ENCODE data around the gene THBD. TPM values are rescaled to one million over a fixed set of nuclear protein-coding genes. Genes with fewer than 3 reads are reported as not detected.

THBD gene
- total and polyA plus RNA-seq, 2 donors, result 1.6 to 16.8 TPM

- H3K36me3 ChIP-seq (ENCODE audit: control insufficient read depth in 2 of 2, insufficient read depth in 2 of 2, low read length in 1 of 2), result no peaks in the 10 kb centered on the region
- 98% methylated on average over 11 of the region's 11 CpGs for WGBS
Measured at GRCh38 chr20:23018941-23019340, 30.5 kb downstream of the THBD start.

GRCh38 chr20:23018432-23018831, 31.0 kb downstream of the THBD start:
- Histone ChIP-seq H3K9me3 (ENCODE audit: control insufficient read depth in 2 of 2, insufficient read depth in 1 of 2, low read length in 1 of 2) (no peaks in the 10 kb centered on the region), H3K4me1 (ENCODE audit: control insufficient read depth in 2 of 2, insufficient read depth in 2 of 2, low read length in 2 of 2) (peaks cover 5 to 16% of the 10 kb centered on the region in 2 donors), H3K27ac (ENCODE audit: low read depth in 1 of 2, low read length in 1 of 2) (no peak overlapping the region), H3K36me3 (ENCODE audit: control insufficient read depth in 2 of 2, insufficient read depth in 2 of 2, low read length in 1 of 2) (no peaks in the 10 kb centered on the region), H3K27me3 (ENCODE audit: control insufficient read depth in 2 of 2, insufficient read depth in 1 of 2, low read length in 1 of 2) (no peaks in the 10 kb centered on the region), H3K4me3 (ENCODE audit: low read length in 2 of 2) (no peak overlapping the region)
- DNase-seq (ENCODE audit: low read depth in 6 of 9, low spot score in 9 of 9), result no peak

More at GRCh38 chr20:23018941-23019340, 30.5 kb downstream of the THBD start:
- H3K27ac ChIP-seq (ENCODE audit: low read depth in 1 of 2, low read length in 1 of 2), result no peak overlapping the region
- peaks cover 5 to 16% of the 10 kb centered on the region in 2 donors for H3K4me1 ChIP-seq (ENCODE audit: control insufficient read depth in 2 of 2, insufficient read depth in 2 of 2, low read length in 2 of 2)
- H3K27me3 ChIP-seq (ENCODE audit: control insufficient read depth in 2 of 2, insufficient read depth in 1 of 2, low read length in 1 of 2), result no peaks in the 10 kb centered on the region
- no peak overlapping the region for H3K4me3 ChIP-seq (ENCODE audit: low read length in 2 of 2)
- DNase-seq (ENCODE audit: low read depth in 6 of 9, low spot score in 9 of 9), result no peak
- H3K9me3 ChIP-seq (ENCODE audit: control insufficient read depth in 2 of 2, insufficient read depth in 1 of 2, low read length in 1 of 2), result no peaks in the 10 kb centered on the region

GRCh38 chr20:23017516-23017915, 32.0 kb downstream of the THBD start:
- Histone ChIP-seq H3K27ac (ENCODE audit: low read depth in 1 of 2, low read length in 1 of 2) (no peak overlapping the region), H3K4me3 (ENCODE audit: low read length in 2 of 2) (no peak overlapping the region), H3K27me3 (ENCODE audit: control insufficient read depth in 2 of 2, insufficient read depth in 1 of 2, low read length in 1 of 2) (no peaks in the 10 kb centered on the region), H3K36me3 (ENCODE audit: control insufficient read depth in 2 of 2, insufficient read depth in 2 of 2, low read length in 1 of 2) (no peaks in the 10 kb centered on the region), H3K4me1 (ENCODE audit: control insufficient read depth in 2 of 2, insufficient read depth in 2 of 2, low read length in 2 of 2) (peaks cover 5 to 16% of the 10 kb centered on the region in 2 donors), H3K9me3 (ENCODE audit: control insufficient read depth in 2 of 2, insufficient read depth in 1 of 2, low read length in 1 of 2) (no peaks in the 10 kb centered on the region)
- peak; percentile 17 to 61 (median 25) for DNase-seq (ENCODE audit: low read depth in 6 of 9, low spot score in 9 of 9)
- WGBS, result 53% methylated on average over 2 of the region's 2 CpGs

GRCh38 chr20:23013429-23013828, 36.0 kb downstream of the THBD start:
- Histone ChIP-seq H3K36me3 (ENCODE audit: control insufficient read depth in 2 of 2, insufficient read depth in 2 of 2, low read length in 1 of 2) (no peaks in the 10 kb centered on the region), H3K4me1 (ENCODE audit: control insufficient read depth in 2 of 2, insufficient read depth in 2 of 2, low read length in 2 of 2) (peaks cover 5 to 16% of the 10 kb centered on the region in 2 donors), H3K27ac (ENCODE audit: low read depth in 1 of 2, low read length in 1 of 2) (no peak overlapping the region), H3K27me3 (ENCODE audit: control insufficient read depth in 2 of 2, insufficient read depth in 1 of 2, low read length in 1 of 2) (no peaks in the 10 kb centered on the region), H3K4me3 (ENCODE audit: low read length in 2 of 2) (no peak overlapping the region), H3K9me3 (ENCODE audit: control insufficient read depth in 2 of 2, insufficient read depth in 1 of 2, low read length in 1 of 2) (no peaks in the 10 kb centered on the region)
- WGBS, result 89% methylated on average over 5 of the region's 5 CpGs
- DNase-seq (ENCODE audit: low read depth in 6 of 9, low spot score in 9 of 9), result no peak

- WGBS, result 96% methylated on average over 11 of the region's 11 CpGs
- Histone ChIP-seq H3K27me3 (ENCODE audit: control insufficient read depth in 2 of 2, insufficient read depth in 1 of 2, low read length in 1 of 2) (no peaks in the 10 kb centered on the region), H3K4me3 (ENCODE audit: low read length in 2 of 2) (no peak overlapping the region), H3K36me3 (ENCODE audit: control insufficient read depth in 2 of 2, insufficient read depth in 2 of 2, low read length in 1 of 2) (no peaks in the 10 kb centered on the region), H3K4me1 (ENCODE audit: control insufficient read depth in 2 of 2, insufficient read depth in 2 of 2, low read length in 2 of 2) (peaks cover 0 to 4% of the 10 kb centered on the region in 2 donors), H3K9me3 (ENCODE audit: control insufficient read depth in 2 of 2, insufficient read depth in 1 of 2, low read length in 1 of 2) (no peaks in the 10 kb centered on the region), H3K27ac (ENCODE audit: low read depth in 1 of 2, low read length in 1 of 2) (no peak overlapping the region)
- DNase-seq (ENCODE audit: low read depth in 6 of 9, low spot score in 9 of 9), result no peak
Measured at GRCh38 chr20:23011008-23011721, 38.3 kb downstream of the THBD start.

- WGBS, result 77% methylated on average over 5 of the region's 5 CpGs
- Histone ChIP-seq H3K27ac (ENCODE audit: low read depth in 1 of 2, low read length in 1 of 2) (no peak overlapping the region), H3K9me3 (ENCODE audit: control insufficient read depth in 2 of 2, insufficient read depth in 1 of 2, low read length in 1 of 2) (no peaks in the 10 kb centered on the region), H3K4me1 (ENCODE audit: control insufficient read depth in 2 of 2, insufficient read depth in 2 of 2, low read length in 2 of 2) (no peaks in the 10 kb centered on the region), H3K36me3 (ENCODE audit: control insufficient read depth in 2 of 2, insufficient read depth in 2 of 2, low read length in 1 of 2) (no peaks in the 10 kb centered on the region), H3K4me3 (ENCODE audit: low read length in 2 of 2) (no peak overlapping the region), H3K27me3 (ENCODE audit: control insufficient read depth in 2 of 2, insufficient read depth in 1 of 2, low read length in 1 of 2) (no peaks in the 10 kb centered on the region)
- no peak for DNase-seq (ENCODE audit: low read depth in 6 of 9, low spot score in 9 of 9)
Measured at GRCh38 chr20:23010096-23010495, 39.4 kb downstream of the THBD start.

- Histone ChIP-seq H3K4me3 (ENCODE audit: low read length in 2 of 2) (no peak overlapping the region), H3K27ac (ENCODE audit: low read depth in 1 of 2, low read length in 1 of 2) (no peak overlapping the region), H3K9me3 (ENCODE audit: control insufficient read depth in 2 of 2, insufficient read depth in 1 of 2, low read length in 1 of 2) (no peaks in the 10 kb centered on the region), H3K27me3 (ENCODE audit: control insufficient read depth in 2 of 2, insufficient read depth in 1 of 2, low read length in 1 of 2) (no peaks in the 10 kb centered on the region), H3K36me3 (ENCODE audit: control insufficient read depth in 2 of 2, insufficient read depth in 2 of 2, low read length in 1 of 2) (no peaks in the 10 kb centered on the region), H3K4me1 (ENCODE audit: control insufficient read depth in 2 of 2, insufficient read depth in 2 of 2, low read length in 2 of 2) (no peaks in the 10 kb centered on the region)
- 58% methylated on average over 3 of the region's 3 CpGs for WGBS
- DNase-seq (ENCODE audit: low read depth in 6 of 9, low spot score in 9 of 9), result no peak
Measured at GRCh38 chr20:23009636-23010035, 39.8 kb downstream of the THBD start.

- H3K4me1 ChIP-seq (ENCODE audit: control insufficient read depth in 2 of 2, insufficient read depth in 2 of 2, low read length in 2 of 2), result no peaks in the 10 kb centered on the region
- H3K27me3 ChIP-seq (ENCODE audit: control insufficient read depth in 2 of 2, insufficient read depth in 1 of 2, low read length in 1 of 2), result no peaks in the 10 kb centered on the region
- 97% methylated on average over 2 of the region's 2 CpGs for WGBS
- H3K36me3 ChIP-seq (ENCODE audit: control insufficient read depth in 2 of 2, insufficient read depth in 2 of 2, low read length in 1 of 2), result no peaks in the 10 kb centered on the region
- no peaks in the 10 kb centered on the region for H3K9me3 ChIP-seq (ENCODE audit: control insufficient read depth in 2 of 2, insufficient read depth in 1 of 2, low read length in 1 of 2)
- no peak overlapping the region for H3K4me3 ChIP-seq (ENCODE audit: low read length in 2 of 2)
- no peak overlapping the region for H3K27ac ChIP-seq (ENCODE audit: low read depth in 1 of 2, low read length in 1 of 2)
- DNase-seq (ENCODE audit: low read depth in 6 of 9, low spot score in 9 of 9), result no peak
Measured at GRCh38 chr20:23008667-23009066, 40.8 kb downstream of the THBD start.

- H3K9me3 ChIP-seq (ENCODE audit: control insufficient read depth in 2 of 2, insufficient read depth in 1 of 2, low read length in 1 of 2), result no peaks in the 10 kb centered on the region
- no peaks in the 10 kb centered on the region for H3K36me3 ChIP-seq (ENCODE audit: control insufficient read depth in 2 of 2, insufficient read depth in 2 of 2, low read length in 1 of 2)
- H3K27ac ChIP-seq (ENCODE audit: low read depth in 1 of 2, low read length in 1 of 2), result no peak overlapping the region
- H3K27me3 ChIP-seq (ENCODE audit: control insufficient read depth in 2 of 2, insufficient read depth in 1 of 2, low read length in 1 of 2), result no peaks in the 10 kb centered on the region
- no peak for DNase-seq (ENCODE audit: low read depth in 6 of 9, low spot score in 9 of 9)
- H3K4me3 ChIP-seq (ENCODE audit: low read length in 2 of 2), result no peak overlapping the region
- H3K4me1 ChIP-seq (ENCODE audit: control insufficient read depth in 2 of 2, insufficient read depth in 2 of 2, low read length in 2 of 2), result no peaks in the 10 kb centered on the region
- WGBS, result 95% methylated on average over 9 of the region's 9 CpGs
Measured at GRCh38 chr20:23007886-23008655, 41.4 kb downstream of the THBD start.

Data from thymus (tissue), 11 donors.